Frontal cortex (tissue), 4 donors: ENCODE measurements around the gene ROCK2. TPM values are rescaled to one million over a fixed set of nuclear protein-coding genes. Genes with fewer than 3 reads are reported as not detected.

Experiments
- DNase-seq, 2 donors: peaks; one replicate each; pipeline ENCODE4 v3.0.0; 2012; ENCODE audit warnings: low spot score in 2 of 2
- FAIRE-seq: peaks from 2 replicates; lab custom pipeline; 2012; peaks lifted over from hg19 to GRCh38; lab: Jason Lieb, UNC
- total RNA-seq: library from RNA; depleted of rRNA; stranded (reverse); fragments of >200 nt; gene quantifications from one replicate; pipeline ENCODE4 v1.2.3, GENCODE V29; 2014
- donor health status: control.
- donor health status: control.
- donor health status: control.

Gene ROCK2
- total RNA-seq, 1 donor from 2014 or later = 50.5 TPM

DNA sequence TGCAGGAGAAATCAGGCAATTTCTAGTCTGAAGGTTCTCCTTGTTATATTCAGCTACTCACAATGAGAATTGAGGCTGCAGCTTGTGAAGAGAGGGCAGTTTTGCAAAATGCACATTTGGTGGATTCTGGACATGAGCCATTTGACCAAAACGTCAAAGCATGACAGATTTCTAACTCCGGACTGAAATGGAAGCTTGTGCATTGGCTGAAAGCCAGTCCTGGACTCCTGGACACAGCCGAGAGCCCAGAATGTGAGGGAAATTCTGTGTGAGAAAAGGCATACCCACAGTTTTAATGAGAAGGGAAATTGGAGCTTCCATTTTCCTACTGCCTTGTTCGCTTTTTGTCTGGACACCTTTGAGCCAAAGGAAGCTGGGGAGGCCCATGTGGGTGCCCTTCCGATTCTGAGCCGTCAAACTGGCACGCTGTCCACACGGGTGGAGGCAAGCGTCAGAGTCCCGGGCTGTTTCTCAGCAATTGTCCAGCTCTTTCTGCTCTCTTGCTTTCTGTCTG lies 23.7 kb upstream of the ROCK2 start:
- DNase-seq = peak in 1 of 2 donors; percentile 32

GRCh38 chr2:11367170-11367730 lies 22.8 kb upstream of the ROCK2 start:
- DNase-seq = no peak
- FAIRE-seq = no peak

More for the DNA sequence above, 23.7 kb upstream of the ROCK2 start:
- no peak for FAIRE-seq

DNA sequence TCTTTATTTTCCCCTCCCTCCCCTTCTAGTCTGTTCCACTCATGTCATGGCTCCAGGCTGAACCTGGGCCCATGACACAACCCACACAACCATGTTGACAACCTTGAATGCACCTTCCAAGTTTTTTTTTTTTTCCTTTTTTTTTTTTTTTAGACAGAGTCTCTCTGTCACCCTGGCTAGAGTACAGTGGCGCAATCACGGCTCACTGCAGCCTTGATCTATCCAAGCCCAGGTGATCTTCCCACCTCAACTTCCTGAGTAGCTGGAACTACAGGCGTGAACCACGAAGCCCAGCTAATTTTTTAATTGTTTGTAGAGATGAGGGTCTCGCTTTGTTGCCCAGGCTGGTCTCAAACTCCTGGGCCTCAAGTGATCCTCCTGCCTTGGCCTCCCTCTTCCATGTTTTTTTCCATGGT lies 21.9 kb upstream of the ROCK2 start:
- FAIRE-seq (no peak), DNase-seq (no peak)

GRCh38 chr2:11365096-11365879 lies 20.9 kb upstream of the ROCK2 start:
- DNase-seq (no peak), FAIRE-seq (no peak)

DNA sequence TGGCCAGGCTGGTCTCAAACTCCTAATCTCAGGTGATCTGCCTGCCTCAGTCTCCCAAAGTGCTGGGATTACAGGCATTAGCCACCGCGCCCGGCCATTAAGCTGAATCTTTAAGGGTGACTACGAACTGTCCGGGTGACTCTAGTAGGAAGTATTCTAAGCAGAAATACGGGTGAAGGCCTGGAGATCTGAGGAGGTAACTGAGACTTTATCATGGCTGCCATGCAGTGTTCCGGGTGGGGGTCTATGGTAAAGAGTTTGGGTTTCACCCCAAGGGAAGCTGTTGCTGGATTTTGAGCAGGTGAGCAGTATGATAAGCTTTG lies 20.1 kb upstream of the ROCK2 start:
- DNase-seq = no peak
- FAIRE-seq = no peak

- FAIRE-seq (no peak), DNase-seq (no peak)
These were observed 19.6 kb upstream of the ROCK2 start for GRCh38 chr2:11363868-11364564.

- DNase-seq (no peak), FAIRE-seq (no peak)
These were observed 15.4 kb upstream of the ROCK2 start for GRCh38 chr2:11359865-11360264.

GRCh38 chr2:11357428-11357972 lies 13.1 kb upstream of the ROCK2 start:
- FAIRE-seq = no peak
- DNase-seq = no peak

DNA sequence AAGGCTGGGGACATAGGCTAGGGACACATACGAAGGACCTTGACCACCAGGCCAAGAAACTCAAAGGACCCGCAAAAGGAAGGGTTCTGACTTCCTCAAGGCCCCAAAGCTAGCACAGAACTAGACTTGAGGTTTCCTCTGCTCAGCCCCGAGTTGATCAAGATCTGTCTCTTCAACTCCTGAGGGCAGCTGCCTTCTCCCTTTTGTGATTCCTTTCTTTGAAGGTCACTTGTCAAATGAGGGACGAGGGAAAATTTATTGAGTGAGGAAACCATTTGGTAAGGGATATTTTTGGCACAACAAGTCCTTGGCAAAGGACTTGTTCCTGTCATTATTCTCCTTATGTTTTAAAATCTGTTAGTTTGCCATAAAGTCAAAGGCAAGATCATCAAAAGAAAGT lies 12.3 kb upstream of the ROCK2 start:
- no peak for FAIRE-seq

GRCh38 chr2:11355194-11356053 lies 11.0 kb upstream of the ROCK2 start:
- no peak for DNase-seq
- FAIRE-seq = no peak

More for the DNA sequence above, 12.3 kb upstream of the ROCK2 start:
- no peak for DNase-seq

GRCh38 chr2:11354363-11355154 lies 10.1 kb upstream of the ROCK2 start:
- DNase-seq = no peak
- FAIRE-seq = no peak

DNA sequence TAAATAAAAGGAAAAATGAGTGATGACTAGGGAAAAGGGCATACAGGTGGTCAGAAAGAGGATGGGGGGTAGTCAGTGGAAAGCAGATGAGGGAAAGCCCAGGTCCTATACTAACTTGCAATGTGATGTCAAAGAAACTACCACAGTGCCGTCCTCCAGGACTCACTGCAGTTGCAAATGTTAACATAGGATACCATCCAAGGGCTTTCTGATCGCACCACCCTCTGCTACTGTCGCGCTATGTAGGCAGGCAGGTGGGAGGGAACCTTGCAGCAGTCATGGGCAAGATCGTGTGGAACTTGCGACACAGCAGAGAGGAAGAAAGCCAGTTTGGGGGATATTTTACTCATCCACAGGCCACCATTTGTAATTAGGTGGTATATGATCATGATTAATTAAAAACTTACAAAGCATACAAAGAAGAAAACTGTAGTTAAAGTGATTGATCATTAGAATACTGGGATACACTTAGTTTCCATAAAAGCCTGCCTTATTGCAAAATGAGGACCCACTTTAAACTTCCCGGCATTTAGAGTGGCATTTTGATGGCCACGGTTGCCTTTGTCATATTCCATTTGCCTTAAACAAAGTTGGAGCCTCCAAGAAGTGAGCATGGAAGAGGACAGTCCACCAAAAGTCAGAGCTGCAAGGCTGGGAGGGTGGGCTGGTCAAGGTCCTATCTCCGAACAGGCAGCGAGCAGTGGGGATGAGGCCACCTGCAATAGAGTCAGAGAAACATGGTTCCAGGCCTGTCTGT lies 8.5 kb upstream of the ROCK2 start:
- FAIRE-seq (no peak), DNase-seq (no peak)

GRCh38 chr2:11348209-11348749 lies 3.8 kb upstream of the ROCK2 start:
- FAIRE-seq (no peak), DNase-seq (no peak)

- DNase-seq = no peak
- FAIRE-seq = no peak
These were observed 3.0 kb upstream of the ROCK2 start for GRCh38 chr2:11347403-11347959.

DNA sequence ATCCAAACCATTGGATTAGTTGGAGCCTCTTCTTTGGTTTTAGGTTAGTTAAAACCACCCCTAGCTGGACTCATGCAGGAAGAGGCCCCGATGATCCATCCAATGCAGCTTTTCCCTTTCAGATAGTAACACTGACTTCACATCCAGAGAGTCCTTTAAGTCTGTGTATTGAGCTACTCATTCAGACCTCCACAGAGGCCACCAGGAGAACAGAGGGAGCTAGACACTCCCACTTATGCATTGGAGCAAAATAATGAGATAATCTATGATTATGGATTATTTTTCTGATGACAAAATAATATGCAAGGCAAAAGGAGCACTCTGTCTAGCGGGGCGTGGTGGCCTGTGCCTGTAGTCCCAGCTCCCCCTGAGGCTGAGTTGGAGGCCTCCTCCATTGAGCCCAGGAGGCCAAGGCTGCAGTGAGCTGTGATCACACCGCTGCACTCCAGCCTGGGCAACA lies 1.6 kb upstream of the ROCK2 start:
- no peak for DNase-seq
- FAIRE-seq = no peak

- DNase-seq = peak in 1 of 2 donors; percentile 43
- FAIRE-seq = no peak
These were observed 681 bp upstream of the ROCK2 start for GRCh38 chr2:11344956-11345677.
